Fibroblast of skin of back (primary cell): ENCODE results near the gene PTPN21.
A peak's percentile ranks its signal among the peaks of the same experiment; 100 is the strongest.

Source experiments
- DNase-seq: peaks from one replicate; pipeline ENCODE4 v3.0.0-alpha.2; 2013

PTPN21 gene

DNA sequence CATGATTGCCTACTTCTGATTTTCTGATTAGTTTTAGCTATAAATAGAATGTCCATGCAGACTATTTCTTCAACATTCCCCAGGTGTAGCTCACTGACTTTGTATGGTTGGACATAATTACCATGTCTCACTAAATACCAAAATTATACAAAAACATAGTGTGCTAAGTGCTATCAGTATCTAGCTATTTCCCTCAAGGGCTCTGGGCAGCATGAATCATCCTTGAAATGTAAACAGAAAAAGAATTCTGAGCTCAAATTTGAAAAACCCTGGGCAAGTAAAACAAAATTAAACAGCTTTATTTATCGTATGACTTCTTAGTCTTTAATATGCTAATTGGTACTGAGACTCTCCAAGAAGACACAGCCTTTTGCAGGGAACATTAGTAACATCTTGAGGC lies 86.4 kb downstream of the PTPN21 start:
- peak; percentile 77 for DNase-seq

- no peak for DNase-seq
These were observed 91.5 kb downstream of the PTPN21 start for GRCh38 chr14:88463318-88463717.

GRCh38 chr14:88454886-88455285 lies 99.9 kb downstream of the PTPN21 start:
- DNase-seq, result no peak

DNA sequence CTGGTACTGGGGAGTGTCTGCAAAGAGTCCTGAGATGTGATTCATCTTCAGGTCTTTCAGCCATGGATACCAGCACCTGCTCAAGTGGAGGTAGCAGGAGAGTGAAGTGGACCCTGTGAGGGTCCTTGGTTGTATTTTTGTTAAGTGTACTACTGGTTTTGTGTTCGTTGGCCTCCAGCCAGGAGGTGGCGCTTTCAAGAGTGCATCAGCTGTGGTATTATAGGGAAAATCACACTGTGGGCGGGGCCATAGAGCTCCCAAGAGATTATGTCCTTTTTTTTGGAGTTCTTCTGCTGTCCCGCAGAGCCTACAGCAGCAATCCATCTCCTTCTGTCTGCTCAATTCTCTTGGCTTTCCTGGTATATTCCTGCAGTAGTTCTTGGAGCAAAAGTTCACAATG lies 102.6 kb downstream of the PTPN21 start:
- DNase-seq, result no peak

GRCh38 chr14:88439088-88439487 lies 115.7 kb downstream of the PTPN21 start:
- DNase-seq, result no peak

DNA sequence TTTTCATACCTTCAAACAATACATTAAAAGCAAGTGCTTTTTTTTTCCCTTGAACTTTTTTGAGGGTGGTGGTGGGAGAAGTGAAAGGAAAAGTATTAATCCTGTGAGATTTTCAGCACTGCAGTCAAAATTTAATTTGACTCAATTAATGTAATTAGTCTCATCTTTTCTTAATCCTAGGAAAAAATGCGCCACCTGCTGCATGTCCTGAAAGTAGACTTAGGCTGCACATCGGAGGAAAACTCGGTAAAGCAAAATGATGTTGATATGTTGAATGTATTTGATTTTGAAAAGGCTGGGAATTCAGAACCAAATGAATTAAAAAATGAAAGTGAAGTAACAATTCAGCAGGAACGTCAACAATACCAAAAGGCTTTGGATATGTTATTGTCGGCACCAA lies 117.1 kb downstream of the PTPN21 start:
- DNase-seq, result no peak

DNA sequence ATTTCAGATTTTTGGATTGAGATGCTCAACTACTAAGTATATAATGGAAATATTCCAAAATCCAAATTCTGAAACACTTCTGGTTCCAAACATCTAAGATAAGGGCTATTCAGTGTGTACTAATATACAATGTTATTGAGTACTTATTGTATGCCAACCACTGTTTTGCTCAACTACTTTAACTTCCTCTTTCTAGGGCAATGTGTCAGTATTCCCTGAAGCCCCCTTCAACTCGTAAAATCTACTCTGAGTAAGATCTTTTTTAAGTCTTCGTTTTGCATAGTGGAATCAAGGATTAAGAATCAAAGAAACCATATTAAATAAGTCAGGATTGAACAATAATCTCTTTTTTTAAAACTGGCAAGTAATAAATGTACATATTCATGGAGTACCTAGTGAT lies 123.8 kb downstream of the PTPN21 start:
- no peak for DNase-seq

- peak; percentile 55 for DNase-seq
These were observed 128.5 kb downstream of the PTPN21 start for GRCh38 chr14:88426271-88426670.

GRCh38 chr14:88424573-88424972 lies 130.2 kb downstream of the PTPN21 start:
- peak; percentile 14 for DNase-seq

DNA sequence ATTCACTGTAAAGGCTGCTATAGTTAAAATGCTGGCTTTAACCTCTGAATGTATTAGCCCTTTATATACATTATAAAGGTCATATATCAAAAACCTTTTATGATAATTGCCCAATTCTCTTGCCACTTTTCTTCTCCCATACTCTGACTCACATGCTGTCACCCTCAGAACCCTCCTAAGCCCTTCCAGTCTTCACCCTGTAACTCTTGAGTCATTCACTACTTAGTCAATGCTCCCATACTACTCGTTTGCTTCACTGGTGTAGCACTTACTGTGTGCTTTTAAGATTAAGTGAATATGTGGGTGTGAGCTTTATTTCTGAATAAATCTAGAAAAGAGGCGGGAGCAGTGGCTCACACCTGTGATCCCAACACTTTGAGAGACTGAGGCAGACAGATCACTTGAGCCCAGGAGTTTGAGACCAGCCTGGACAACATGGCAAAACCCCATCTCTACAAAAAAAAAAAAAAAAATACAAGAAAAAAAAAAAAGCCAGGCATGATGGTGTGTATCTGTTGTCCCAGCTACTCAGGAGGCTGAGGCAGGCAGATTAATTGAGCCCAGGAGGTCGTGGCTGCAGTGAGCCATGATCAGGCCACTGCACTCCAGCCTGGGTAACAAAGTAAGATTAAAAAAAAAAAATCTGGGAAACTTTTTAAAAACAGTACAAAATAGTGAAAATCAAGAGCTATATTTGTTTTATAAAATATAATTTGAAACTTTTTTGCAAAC lies 131.7 kb downstream of the PTPN21 start:
- peak; percentile 48 for DNase-seq

DNA sequence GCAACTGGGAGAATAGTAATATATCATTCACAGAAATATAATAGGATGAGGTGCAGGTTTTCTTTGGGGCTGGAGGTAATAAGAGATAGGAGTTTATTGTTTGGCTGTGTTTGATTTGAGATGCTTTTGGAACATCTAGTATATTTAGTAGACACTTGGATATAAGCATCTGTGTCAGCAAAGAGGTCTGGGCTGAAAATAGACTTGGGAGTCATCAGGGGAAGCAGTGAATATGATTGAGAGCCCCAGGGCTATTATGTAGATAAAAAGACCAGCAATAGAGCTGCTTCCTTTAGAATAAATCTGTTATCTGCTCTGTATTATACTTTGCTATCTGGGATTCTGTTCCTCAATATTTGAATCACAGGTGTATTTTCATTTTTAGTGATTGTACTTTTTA lies 132.8 kb downstream of the PTPN21 start:
- DNase-seq, result no peak

DNA sequence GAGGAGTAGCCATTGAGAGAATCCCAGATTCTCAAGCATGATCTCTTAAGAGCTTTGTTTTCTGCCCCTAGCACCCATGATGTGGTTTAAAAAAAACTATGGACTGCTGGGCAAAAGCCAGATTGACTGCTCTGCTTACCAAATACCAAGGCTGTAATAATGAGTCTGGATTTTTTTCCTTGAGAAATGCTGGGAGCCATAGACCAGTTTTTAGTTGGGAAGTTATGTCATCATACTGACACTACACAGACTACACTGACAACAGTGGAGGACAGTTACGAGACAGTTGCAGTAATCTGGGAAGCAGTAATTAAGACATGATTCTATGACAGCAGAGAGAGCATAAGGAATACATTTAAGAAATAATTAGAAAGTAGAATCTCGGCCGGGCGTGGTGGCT lies 133.5 kb downstream of the PTPN21 start:
- DNase-seq, result peak; percentile 1

DNA sequence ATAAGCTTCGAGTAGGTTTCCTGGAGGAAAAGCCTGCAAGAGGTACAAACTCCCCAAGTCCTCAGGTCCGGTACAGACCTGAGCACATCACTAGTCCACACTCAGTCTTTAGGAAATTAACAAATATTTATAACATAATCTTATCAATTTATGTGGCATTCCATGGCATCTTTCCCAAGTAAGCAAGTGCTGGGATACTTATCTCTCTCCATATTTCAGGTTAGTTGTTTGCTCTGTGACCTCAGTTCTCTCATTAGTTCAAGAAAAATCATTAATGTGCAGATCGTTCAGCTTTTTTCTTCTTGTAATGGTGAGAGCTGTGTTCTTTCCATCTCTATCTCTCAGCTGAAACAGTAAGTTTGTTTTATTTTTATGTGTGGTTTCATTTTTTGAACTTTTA lies 134.6 kb downstream of the PTPN21 start:
- DNase-seq, result no peak

- no peak for DNase-seq
These were observed 137.2 kb downstream of the PTPN21 start for GRCh38 chr14:88417594-88417993.
